ENCODE measurements around the gene HS6ST1.

GRCh38 chr2:128276878-128277675 lies 41.6 kb downstream of the HS6ST1 start:
- TF ChIP-seq SIN3A (IDR thresholded peaks at IDR 0.05; ENCODE audit: borderline replicate concordance, insufficient read depth, low read depth, low read length) (no peak), CTCF (IDR thresholded peaks at IDR 0.05) (no peak), POLR2AphosphoS5 (IDR thresholded peaks at IDR 0.05; ENCODE audit: low read depth, low read length) (no peak), REST (IDR thresholded peaks at IDR 0.05; ENCODE audit: insufficient read depth in 1 of 2, low read depth in 2 of 2, low read length in 1 of 2) (no peak), TCF7L2 (IDR thresholded peaks at IDR 0.05; ENCODE audit: low read depth, low read length) (no peak)

All from Panc1 (cell line).